ENCODE data around the gene PRKCB.

PRKCB gene

GRCh38 chr16:23862556-23862955, 26.8 kb downstream of the PRKCB start:
- Histone ChIP-seq H3K4me1 (ENCODE audit: control insufficient read depth in 2 of 2, insufficient read depth in 2 of 2, low read length in 2 of 2) (peaks cover 10 to 14% of the 10 kb centered on the region in 2 donors), H3K4me3 (ENCODE audit: low read length in 2 of 2) (no peak overlapping the region), H3K27me3 (ENCODE audit: control insufficient read depth in 2 of 2, insufficient read depth in 2 of 2, low read length in 2 of 2) (no peaks in the 10 kb centered on the region), H3K36me3 (ENCODE audit: control insufficient read depth in 2 of 2, insufficient read depth in 2 of 2, low read length in 2 of 2) (no peaks in the 10 kb centered on the region), H3K27ac (ENCODE audit: low read depth in 2 of 2, low read length in 2 of 2) (no peak overlapping the region), H3K9ac (ENCODE audit: low read depth in 1 of 2, low read length in 2 of 2) (no peak overlapping the region), H3K9me3 (ENCODE audit: control insufficient read depth in 2 of 2, low read length in 2 of 2) (no peaks in the 10 kb centered on the region)

GRCh38 chr16:23863511-23864422, 28.0 kb downstream of the PRKCB start:
- H3K27me3 ChIP-seq (ENCODE audit: control insufficient read depth in 2 of 2, insufficient read depth in 2 of 2, low read length in 2 of 2), result no peaks in the 10 kb centered on the region
- no peak overlapping the region for H3K9ac ChIP-seq (ENCODE audit: low read depth in 1 of 2, low read length in 2 of 2)
- peak overlapping the region; percentile 45 to 51 for H3K4me3 ChIP-seq (ENCODE audit: low read length in 2 of 2)
- no peaks in the 10 kb centered on the region for H3K9me3 ChIP-seq (ENCODE audit: control insufficient read depth in 2 of 2, low read length in 2 of 2)
- no peaks in the 10 kb centered on the region for H3K36me3 ChIP-seq (ENCODE audit: control insufficient read depth in 2 of 2, insufficient read depth in 2 of 2, low read length in 2 of 2)
- H3K4me1 ChIP-seq (ENCODE audit: control insufficient read depth in 2 of 2, insufficient read depth in 2 of 2, low read length in 2 of 2), result peaks cover 10 to 14% of the 10 kb centered on the region in 2 donors
- H3K27ac ChIP-seq (ENCODE audit: low read depth in 2 of 2, low read length in 2 of 2), result peak overlapping the region; percentile 36 to 67

- Histone ChIP-seq H3K4me3 (ENCODE audit: low read length in 2 of 2) (no peak overlapping the region), H3K27me3 (ENCODE audit: control insufficient read depth in 2 of 2, insufficient read depth in 2 of 2, low read length in 2 of 2) (no peaks in the 10 kb centered on the region), H3K9ac (ENCODE audit: low read depth in 1 of 2, low read length in 2 of 2) (no peak overlapping the region), H3K4me1 (ENCODE audit: control insufficient read depth in 2 of 2, insufficient read depth in 2 of 2, low read length in 2 of 2) (peaks cover 10 to 15% of the 10 kb centered on the region in 2 donors), H3K36me3 (ENCODE audit: control insufficient read depth in 2 of 2, insufficient read depth in 2 of 2, low read length in 2 of 2) (no peaks in the 10 kb centered on the region), H3K27ac (ENCODE audit: low read depth in 2 of 2, low read length in 2 of 2) (no peak overlapping the region), H3K9me3 (ENCODE audit: control insufficient read depth in 2 of 2, low read length in 2 of 2) (no peaks in the 10 kb centered on the region)
Measured at GRCh38 chr16:23865853-23866252, 30.1 kb downstream of the PRKCB start.

GRCh38 chr16:23866621-23867020, 30.8 kb downstream of the PRKCB start:
- Histone ChIP-seq H3K4me1 (ENCODE audit: control insufficient read depth in 2 of 2, insufficient read depth in 2 of 2, low read length in 2 of 2) (peaks cover 10 to 15% of the 10 kb centered on the region in 2 donors), H3K9me3 (ENCODE audit: control insufficient read depth in 2 of 2, low read length in 2 of 2) (no peaks in the 10 kb centered on the region), H3K9ac (ENCODE audit: low read depth in 1 of 2, low read length in 2 of 2) (no peak overlapping the region), H3K4me3 (ENCODE audit: low read length in 2 of 2) (no peak overlapping the region), H3K36me3 (ENCODE audit: control insufficient read depth in 2 of 2, insufficient read depth in 2 of 2, low read length in 2 of 2) (no peaks in the 10 kb centered on the region), H3K27ac (ENCODE audit: low read depth in 2 of 2, low read length in 2 of 2) (no peak overlapping the region), H3K27me3 (ENCODE audit: control insufficient read depth in 2 of 2, insufficient read depth in 2 of 2, low read length in 2 of 2) (no peaks in the 10 kb centered on the region)

GRCh38 chr16:23867566-23867965, 31.8 kb downstream of the PRKCB start:
- Histone ChIP-seq H3K27ac (ENCODE audit: low read depth in 2 of 2, low read length in 2 of 2) (no peak overlapping the region), H3K36me3 (ENCODE audit: control insufficient read depth in 2 of 2, insufficient read depth in 2 of 2, low read length in 2 of 2) (no peaks in the 10 kb centered on the region), H3K9me3 (ENCODE audit: control insufficient read depth in 2 of 2, low read length in 2 of 2) (no peaks in the 10 kb centered on the region), H3K4me3 (ENCODE audit: low read length in 2 of 2) (no peak overlapping the region), H3K9ac (ENCODE audit: low read depth in 1 of 2, low read length in 2 of 2) (no peak overlapping the region), H3K27me3 (ENCODE audit: control insufficient read depth in 2 of 2, insufficient read depth in 2 of 2, low read length in 2 of 2) (no peaks in the 10 kb centered on the region), H3K4me1 (ENCODE audit: control insufficient read depth in 2 of 2, insufficient read depth in 2 of 2, low read length in 2 of 2) (peaks cover 10 to 15% of the 10 kb centered on the region in 2 donors)

- Histone ChIP-seq H3K9me3 (ENCODE audit: control insufficient read depth in 2 of 2, low read length in 2 of 2) (no peaks in the 10 kb centered on the region), H3K9ac (ENCODE audit: low read depth in 1 of 2, low read length in 2 of 2) (no peak overlapping the region), H3K36me3 (ENCODE audit: control insufficient read depth in 2 of 2, insufficient read depth in 2 of 2, low read length in 2 of 2) (no peaks in the 10 kb centered on the region), H3K4me3 (ENCODE audit: low read length in 2 of 2) (no peak overlapping the region), H3K4me1 (ENCODE audit: control insufficient read depth in 2 of 2, insufficient read depth in 2 of 2, low read length in 2 of 2) (peaks cover 10 to 15% of the 10 kb centered on the region in 2 donors), H3K27ac (ENCODE audit: low read depth in 2 of 2, low read length in 2 of 2) (no peak overlapping the region), H3K27me3 (ENCODE audit: control insufficient read depth in 2 of 2, insufficient read depth in 2 of 2, low read length in 2 of 2) (no peaks in the 10 kb centered on the region)
Measured at GRCh38 chr16:23868136-23868535, 32.4 kb downstream of the PRKCB start.

- Histone ChIP-seq H3K9ac (ENCODE audit: low read depth in 1 of 2, low read length in 2 of 2) (no peak overlapping the region), H3K9me3 (ENCODE audit: control insufficient read depth in 2 of 2, low read length in 2 of 2) (no peaks in the 10 kb centered on the region)
Measured at GRCh38 chr16:23869052-23869451, 33.3 kb downstream of the PRKCB start.

GRCh38 chr16:23871924-23872323, 36.1 kb downstream of the PRKCB start:
- H3K27me3 ChIP-seq (ENCODE audit: control insufficient read depth in 2 of 2, insufficient read depth in 2 of 2, low read length in 2 of 2), result no peaks in the 10 kb centered on the region

More at GRCh38 chr16:23869052-23869451, 33.3 kb downstream of the PRKCB start:
- Histone ChIP-seq H3K27me3 (ENCODE audit: control insufficient read depth in 2 of 2, insufficient read depth in 2 of 2, low read length in 2 of 2) (no peaks in the 10 kb centered on the region), H3K4me3 (ENCODE audit: low read length in 2 of 2) (no peak overlapping the region), H3K27ac (ENCODE audit: low read depth in 2 of 2, low read length in 2 of 2) (no peak overlapping the region), H3K36me3 (ENCODE audit: control insufficient read depth in 2 of 2, insufficient read depth in 2 of 2, low read length in 2 of 2) (no peaks in the 10 kb centered on the region), H3K4me1 (ENCODE audit: control insufficient read depth in 2 of 2, insufficient read depth in 2 of 2, low read length in 2 of 2) (peaks cover 5 to 12% of the 10 kb centered on the region in 2 donors)

GRCh38 chr16:23874613-23875294, 39.0 kb downstream of the PRKCB start:
- Histone ChIP-seq H3K4me1 (ENCODE audit: control insufficient read depth in 2 of 2, insufficient read depth in 2 of 2, low read length in 2 of 2) (no peaks in the 10 kb centered on the region), H3K9me3 (ENCODE audit: control insufficient read depth in 2 of 2, low read length in 2 of 2) (no peaks in the 10 kb centered on the region), H3K4me3 (ENCODE audit: low read length in 2 of 2) (no peak overlapping the region), H3K36me3 (ENCODE audit: control insufficient read depth in 2 of 2, insufficient read depth in 2 of 2, low read length in 2 of 2) (no peaks in the 10 kb centered on the region), H3K9ac (ENCODE audit: low read depth in 1 of 2, low read length in 2 of 2) (no peak overlapping the region), H3K27ac (ENCODE audit: low read depth in 2 of 2, low read length in 2 of 2) (no peak overlapping the region), H3K27me3 (ENCODE audit: control insufficient read depth in 2 of 2, insufficient read depth in 2 of 2, low read length in 2 of 2) (no peaks in the 10 kb centered on the region)

More at GRCh38 chr16:23871924-23872323, 36.1 kb downstream of the PRKCB start:
- no peaks in the 10 kb centered on the region for H3K9me3 ChIP-seq (ENCODE audit: control insufficient read depth in 2 of 2, low read length in 2 of 2)
- no peak overlapping the region for H3K9ac ChIP-seq (ENCODE audit: low read depth in 1 of 2, low read length in 2 of 2)
- H3K36me3 ChIP-seq (ENCODE audit: control insufficient read depth in 2 of 2, insufficient read depth in 2 of 2, low read length in 2 of 2), result no peaks in the 10 kb centered on the region
- H3K4me3 ChIP-seq (ENCODE audit: low read length in 2 of 2), result no peak overlapping the region
- no peak overlapping the region for H3K27ac ChIP-seq (ENCODE audit: low read depth in 2 of 2, low read length in 2 of 2)
- peaks cover 0 to 4% of the 10 kb centered on the region in 2 donors for H3K4me1 ChIP-seq (ENCODE audit: control insufficient read depth in 2 of 2, insufficient read depth in 2 of 2, low read length in 2 of 2)

GRCh38 chr16:23876256-23876896, 40.6 kb downstream of the PRKCB start:
- no peak overlapping the region for H3K9ac ChIP-seq (ENCODE audit: low read depth in 1 of 2, low read length in 2 of 2)
- no peaks in the 10 kb centered on the region for H3K4me1 ChIP-seq (ENCODE audit: control insufficient read depth in 2 of 2, insufficient read depth in 2 of 2, low read length in 2 of 2)
- H3K27ac ChIP-seq (ENCODE audit: low read depth in 2 of 2, low read length in 2 of 2), result no peak overlapping the region
- no peaks in the 10 kb centered on the region for H3K9me3 ChIP-seq (ENCODE audit: control insufficient read depth in 2 of 2, low read length in 2 of 2)
- H3K4me3 ChIP-seq (ENCODE audit: low read length in 2 of 2), result no peak overlapping the region
- H3K27me3 ChIP-seq (ENCODE audit: control insufficient read depth in 2 of 2, insufficient read depth in 2 of 2, low read length in 2 of 2), result no peaks in the 10 kb centered on the region
- H3K36me3 ChIP-seq (ENCODE audit: control insufficient read depth in 2 of 2, insufficient read depth in 2 of 2, low read length in 2 of 2), result no peaks in the 10 kb centered on the region

Measured in mucosa of rectum (tissue), 2 donors.